DMS 273 treated with DMSO at 0.1 percent for 48 hours (cell line): ENCODE data around the gene STK32B.

Experiments
- DNase-seq: peaks from one replicate; lab custom pipeline; 2025; lab: John Stamatoyannopoulos, UW

STK32B gene

DNA sequence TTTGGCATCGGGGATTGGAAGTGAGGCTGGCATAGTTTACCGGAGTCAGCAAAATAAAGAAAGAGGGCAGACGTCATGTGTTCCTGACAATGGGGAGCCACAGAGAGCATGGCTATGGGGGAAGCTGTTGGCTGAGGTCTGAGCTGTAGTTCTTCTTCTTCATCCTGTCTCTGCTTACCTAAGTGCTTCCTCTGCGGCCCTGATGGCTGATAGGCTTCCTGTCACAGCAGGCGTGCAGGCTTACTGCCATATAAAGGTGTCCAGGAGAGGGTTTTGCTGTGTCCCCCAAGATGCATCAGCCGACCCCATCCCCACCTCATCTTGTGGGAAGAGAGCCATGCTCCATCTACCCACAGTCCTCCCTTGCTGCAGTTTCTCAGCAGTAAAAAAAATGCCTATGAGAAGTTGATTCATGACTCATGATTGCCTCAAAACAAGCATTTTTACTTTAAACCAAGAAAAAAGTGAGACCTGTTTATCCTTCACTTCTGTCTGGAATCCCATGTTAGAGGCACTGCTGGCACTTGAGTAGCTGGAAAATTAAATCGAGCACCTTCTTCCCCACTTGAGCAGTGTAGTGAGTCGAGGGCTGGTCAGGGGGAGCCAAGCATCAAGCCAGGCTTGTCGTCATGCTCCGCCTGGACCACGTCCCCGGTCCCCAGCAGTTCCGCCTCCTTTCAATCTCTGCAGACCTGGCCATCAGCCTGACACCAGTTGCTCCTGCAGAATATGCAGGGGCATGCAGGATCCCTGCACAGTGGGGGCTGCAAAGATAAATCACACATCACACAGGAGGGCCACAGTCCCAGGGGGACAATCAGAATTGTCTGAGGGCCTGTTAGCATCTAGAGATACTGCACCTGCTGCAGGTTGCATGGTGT, 419.3 kb downstream of the STK32B start:
- no peak for DNase-seq

- no peak for DNase-seq
Measured at GRCh38 chr4:5471206-5471605, 419.9 kb downstream of the STK32B start.

GRCh38 chr4:5471691-5472090, 420.4 kb downstream of the STK32B start:
- no peak for DNase-seq

GRCh38 chr4:5472160-5472591, 420.9 kb downstream of the STK32B start:
- no peak for DNase-seq

DNA sequence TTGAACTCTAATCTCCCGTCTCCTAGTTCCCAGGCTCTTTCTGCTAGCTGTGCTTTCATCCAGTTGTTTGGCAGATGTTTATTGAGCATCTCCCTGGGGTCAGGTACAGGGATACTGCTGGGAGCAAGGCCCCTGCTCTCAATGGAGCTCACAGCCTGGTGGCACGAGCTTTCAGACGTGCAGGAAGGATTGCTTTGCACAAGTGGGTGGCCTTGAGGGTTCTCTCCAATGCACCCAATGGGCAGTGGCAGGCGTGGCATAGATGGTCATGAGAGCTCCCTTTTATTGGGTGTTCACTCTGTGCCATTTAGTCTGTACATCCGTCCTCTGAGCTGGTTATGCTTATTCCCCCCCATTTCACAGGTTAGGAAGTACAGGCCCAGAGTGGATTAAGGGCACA, 421.8 kb downstream of the STK32B start:
- DNase-seq, result no peak

DNA sequence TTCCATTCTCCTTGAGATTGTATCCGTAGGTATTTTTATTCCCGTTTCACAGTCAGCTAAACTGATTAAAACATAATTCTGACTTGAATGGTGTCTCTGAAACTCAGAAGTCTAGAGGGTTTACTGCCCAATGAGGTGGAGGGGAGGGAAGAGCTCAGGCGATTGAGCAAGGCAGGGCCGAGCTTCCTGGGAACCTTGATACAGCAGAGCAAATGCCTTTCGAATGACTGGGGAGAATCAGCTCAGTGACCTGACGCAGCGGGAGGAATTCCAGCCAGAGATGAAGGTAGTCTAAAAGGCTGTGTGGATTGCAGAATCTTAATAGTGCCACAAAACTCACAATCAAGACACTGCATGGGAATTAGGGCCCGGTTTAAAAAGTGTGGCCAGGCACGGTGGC, 423.5 kb downstream of the STK32B start:
- DNase-seq, result no peak

- DNase-seq, result no peak
Measured at GRCh38 chr4:5477613-5478012, 426.3 kb downstream of the STK32B start.

DNA sequence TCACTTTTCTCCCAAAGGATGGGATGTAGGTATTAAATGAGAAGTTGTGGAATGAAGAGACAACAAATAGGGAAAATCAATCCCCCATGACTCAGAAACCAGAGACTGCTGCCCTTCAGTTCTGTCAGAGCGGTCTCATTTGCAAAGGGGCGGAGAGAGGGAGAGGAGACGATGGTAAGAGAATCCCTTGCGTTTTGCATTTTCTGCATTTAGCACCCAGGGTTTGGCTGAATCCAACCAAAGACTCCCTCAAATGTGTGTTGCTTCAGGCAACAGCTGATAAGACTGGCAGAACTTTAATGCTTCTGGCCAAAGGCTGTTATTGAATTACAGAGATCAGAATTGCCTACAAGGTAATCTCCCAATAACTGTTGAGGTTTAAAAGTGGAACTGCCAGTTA, 426.9 kb downstream of the STK32B start:
- DNase-seq, result no peak

DNA sequence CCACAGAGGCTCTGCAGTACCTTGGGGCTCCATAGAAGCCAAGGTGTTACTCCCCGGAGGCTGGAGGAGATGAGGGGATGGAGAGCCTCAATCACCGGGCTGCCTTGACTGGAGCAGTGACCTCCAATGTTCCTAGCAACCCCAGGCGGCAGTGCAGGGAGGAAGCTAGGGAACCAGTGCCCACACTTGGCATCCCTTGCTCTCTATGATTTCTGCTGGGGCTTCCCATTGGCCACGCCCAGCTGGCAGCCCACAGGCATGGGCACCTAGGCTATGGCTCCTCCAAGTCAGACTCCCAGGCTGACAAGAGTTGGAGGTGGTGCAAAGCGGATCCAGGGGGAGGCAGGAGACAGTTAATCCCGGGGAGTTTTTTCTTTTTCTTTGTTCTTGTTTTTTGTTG, 427.4 kb downstream of the STK32B start:
- no peak for DNase-seq

GRCh38 chr4:5479518-5480060, 428.3 kb downstream of the STK32B start:
- DNase-seq, result no peak

DNA sequence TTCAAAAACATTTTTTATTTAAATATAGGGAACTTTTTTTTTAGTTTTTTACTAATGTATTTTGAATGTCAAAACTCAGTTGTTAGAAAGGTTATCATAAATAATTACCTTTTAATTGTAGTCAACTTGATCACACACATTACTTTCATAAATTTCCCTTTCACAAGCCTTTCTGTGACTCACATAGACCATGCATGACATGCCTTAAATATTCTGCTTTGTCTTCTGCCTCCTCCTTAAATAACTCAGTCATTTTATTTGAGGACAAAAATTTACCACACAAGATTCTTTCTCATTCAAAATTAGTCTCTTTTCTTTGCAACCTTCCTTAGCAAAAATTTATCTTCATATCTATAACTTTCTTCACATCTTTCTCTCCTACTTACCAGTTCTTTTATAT, 437.1 kb downstream of the STK32B start:
- no peak for DNase-seq

DNA sequence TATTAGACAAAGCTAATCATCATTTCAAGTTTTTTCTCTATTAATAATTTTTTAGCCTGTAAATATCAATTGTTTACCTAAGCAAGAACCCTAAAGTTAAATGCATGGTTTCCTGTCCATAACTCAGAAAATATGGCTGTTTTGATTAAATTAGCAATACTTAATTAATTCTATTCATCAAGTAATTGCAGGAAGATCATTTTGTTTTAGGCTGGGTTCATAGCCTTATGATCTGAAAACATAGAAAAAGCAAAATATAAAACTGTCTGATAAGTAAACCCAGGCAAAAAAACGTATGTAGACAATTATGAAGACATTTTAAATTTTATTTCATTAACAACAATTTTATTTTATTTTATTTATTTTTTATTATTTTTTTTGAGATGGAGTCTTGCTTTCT, 438.0 kb downstream of the STK32B start:
- no peak for DNase-seq

DNA sequence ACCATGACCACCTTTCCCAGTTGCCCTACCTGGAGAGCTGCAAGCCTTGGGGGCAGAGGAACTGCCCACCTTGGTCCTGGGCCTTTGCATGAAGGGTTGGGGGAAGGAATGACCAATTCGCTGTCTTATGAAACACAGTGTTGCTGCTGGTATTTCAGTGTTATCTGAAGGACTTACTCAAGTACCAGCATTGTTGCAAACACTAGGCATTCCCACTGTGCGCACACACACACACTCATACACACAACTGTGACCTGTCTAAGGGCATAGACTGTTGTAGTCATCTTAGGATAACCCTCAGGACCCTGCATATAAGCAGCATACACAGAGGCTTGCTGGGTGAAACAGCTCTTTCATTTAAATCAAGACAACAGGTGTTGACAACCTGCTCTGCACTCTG, 446.2 kb downstream of the STK32B start:
- no peak for DNase-seq

DNA sequence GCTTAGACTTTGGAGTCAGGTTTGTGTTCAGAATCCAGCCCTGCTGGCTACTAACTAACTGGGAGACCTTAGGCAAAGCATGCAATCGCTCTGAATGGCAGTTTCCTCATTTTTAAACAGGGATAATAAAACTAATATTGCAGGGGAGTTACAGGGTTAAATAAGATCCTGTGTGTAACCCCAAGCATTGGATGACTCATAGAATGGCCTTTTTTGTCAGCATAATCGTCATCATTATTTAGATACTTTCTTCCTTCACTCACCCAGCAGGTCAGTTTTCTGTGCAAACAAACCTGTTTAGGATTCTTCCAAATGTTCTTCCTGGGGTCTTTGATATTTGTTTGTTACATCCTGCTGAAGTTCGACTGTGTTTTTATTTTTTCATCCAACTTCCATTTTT, 448.9 kb downstream of the STK32B start:
- no peak for DNase-seq

DNA sequence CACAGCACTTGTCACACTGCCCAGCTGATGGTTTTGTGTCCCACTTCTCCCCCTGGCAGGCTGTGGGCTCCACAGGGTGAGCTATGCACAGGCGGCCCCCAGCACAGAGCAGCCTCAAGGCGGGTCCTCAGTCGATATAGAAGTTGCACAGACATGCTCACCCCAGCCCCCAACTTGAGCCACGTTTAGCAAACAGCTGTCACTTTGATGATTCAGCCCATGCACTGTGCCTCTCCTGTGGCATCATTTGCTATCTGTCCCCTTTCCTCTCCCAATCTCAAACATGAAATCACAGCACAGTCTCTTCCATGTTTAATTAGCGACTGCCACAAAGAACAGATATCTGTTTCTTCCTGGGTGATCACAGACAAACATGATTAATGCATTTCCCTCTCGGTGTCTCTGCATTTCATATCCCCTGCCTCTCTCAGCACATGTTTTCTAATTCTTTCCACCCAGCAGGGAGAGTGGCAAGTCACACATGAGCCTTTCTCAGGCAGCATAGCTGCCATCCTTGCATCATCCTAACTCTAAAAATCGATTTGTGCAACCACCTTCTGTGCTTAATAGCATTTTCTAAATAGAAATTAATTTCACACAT, 452.2 kb downstream of the STK32B start:
- no peak for DNase-seq

GRCh38 chr4:5504486-5504885, 453.2 kb downstream of the STK32B start:
- no peak for DNase-seq

DNA sequence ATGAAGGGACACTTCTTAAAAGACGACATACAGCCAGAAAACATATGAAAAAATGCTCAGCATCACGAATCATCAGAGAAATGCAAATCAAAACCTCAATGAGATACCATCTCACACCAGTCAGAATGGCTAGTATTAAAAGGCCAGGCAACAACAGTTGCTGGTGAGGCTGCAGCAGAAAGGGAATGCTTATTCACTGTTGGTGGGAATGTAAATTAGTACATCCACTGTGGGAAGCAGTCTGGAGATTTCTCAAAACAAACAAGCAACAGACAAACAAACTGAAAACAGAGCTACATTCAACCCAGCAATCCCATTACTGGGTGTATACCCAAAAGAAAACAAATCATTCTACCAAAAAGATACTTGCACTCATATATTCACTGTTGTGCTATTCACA, 459.2 kb downstream of the STK32B start:
- no peak for DNase-seq

DNA sequence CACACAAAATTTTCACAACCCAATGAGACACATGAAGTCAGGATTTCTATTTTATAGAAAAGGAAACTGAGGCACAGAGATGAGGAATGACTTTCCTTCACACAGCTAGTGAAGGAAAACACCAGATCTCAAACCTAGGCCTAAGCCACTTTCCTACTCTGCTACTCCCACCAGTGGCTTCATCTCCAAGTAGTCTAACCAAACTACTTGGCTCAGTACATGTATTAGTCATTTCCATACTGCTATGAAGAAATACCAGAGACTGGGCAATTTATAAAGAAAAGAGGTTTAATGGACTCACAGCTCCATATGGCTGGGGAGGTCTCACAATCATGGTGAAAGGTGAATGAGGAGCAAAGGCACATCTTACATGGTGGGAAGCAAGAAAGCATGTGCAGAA, 460.5 kb downstream of the STK32B start:
- no peak for DNase-seq

- DNase-seq, result no peak
Measured at GRCh38 chr4:5515646-5516045, 464.4 kb downstream of the STK32B start.

DNA sequence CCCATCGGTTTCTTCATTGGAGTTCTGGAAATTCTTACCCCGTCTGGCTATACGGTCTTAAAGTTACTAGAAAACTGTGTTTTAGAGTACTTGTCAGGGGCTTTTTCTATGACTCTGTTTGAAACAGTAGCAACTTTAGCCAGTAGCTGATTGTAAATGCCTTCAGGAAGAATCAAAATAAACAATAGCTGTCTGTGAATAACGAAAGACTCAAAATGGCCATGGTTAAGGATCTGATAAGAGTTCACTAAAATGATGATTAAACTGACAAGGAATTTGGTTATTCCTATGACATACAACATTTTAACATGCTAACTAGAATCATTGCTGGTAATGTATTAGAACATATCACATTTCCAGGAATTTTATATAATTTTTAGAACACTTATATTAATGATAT, 466.1 kb downstream of the STK32B start:
- no peak for DNase-seq

DNA sequence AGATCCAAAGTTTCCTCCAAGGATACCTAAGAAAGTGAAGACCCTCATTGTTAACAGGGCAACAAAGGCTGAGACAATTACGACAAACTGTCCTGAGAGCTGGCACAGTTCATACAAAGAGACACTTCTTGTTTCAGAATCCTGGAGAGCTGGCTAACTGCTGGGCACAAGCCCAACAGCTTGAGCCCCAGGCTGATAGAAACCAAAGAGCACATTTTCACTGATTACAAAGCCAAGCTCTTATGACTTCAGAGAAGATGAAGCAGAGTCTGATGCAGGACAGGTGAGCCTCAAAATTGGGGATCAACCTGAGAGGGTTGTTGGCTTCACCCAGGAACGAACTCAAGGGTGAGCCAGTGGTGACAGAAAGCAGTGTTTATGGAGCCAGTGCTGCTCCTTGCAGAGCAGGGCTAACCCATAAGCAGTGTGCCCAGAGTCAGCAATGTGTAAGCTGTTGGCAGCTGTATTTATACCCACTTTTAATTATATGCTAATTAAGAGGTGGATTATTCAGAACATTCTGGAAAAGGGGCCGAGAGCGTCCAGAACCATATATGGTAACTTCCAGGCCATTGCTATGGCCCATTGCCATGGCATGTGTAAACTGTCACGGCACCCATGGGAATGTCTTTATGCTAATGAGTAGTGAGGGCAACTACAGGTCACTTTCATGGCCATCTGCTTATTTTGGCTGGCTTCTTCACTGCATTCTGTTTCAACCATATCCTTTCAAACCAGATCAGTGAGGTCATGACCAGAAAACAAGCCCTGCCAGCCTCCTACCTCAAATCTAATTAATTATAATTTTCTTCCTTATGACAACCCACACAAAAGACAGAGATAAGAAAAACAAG, 473.4 kb downstream of the STK32B start:
- peak; percentile 91 for DNase-seq

DNA sequence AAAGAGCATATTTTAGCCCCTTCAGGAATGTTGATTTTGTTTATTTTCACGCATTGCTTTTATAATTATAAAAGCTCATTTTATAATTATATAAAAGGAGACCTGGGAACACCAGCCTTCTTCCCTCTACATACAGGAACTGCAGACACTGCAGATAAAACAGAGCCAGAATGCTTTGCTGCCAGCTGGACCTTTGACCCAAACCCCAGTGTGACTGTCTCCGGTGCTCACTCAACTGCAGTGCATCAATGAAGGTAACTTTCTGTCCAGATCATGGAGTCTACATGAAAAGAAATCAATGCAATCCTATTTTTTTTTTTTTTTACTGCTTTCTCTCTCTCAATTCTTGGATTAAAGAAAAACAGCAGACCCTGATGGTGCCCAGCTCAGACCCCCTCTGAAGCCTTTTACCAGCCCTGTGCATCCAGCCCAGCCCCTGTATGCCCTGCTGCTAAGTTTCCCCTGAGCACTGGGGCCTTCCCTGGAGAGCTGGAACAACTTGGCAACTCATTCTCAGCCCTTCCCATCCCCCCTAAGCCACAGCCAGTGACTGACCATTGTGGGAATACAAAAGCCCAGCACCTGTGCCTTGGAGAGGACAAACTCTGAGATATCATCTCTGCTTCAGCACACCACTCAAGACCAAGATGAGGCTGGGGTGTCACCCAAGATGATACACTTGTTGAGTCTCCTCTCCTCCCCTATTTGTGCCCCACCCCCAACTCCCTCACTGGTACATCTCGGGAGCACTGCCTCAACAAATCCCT, 475.0 kb downstream of the STK32B start:
- DNase-seq, result no peak
